Measurements from ENCODE around the gene KCNIP1.

DNA sequence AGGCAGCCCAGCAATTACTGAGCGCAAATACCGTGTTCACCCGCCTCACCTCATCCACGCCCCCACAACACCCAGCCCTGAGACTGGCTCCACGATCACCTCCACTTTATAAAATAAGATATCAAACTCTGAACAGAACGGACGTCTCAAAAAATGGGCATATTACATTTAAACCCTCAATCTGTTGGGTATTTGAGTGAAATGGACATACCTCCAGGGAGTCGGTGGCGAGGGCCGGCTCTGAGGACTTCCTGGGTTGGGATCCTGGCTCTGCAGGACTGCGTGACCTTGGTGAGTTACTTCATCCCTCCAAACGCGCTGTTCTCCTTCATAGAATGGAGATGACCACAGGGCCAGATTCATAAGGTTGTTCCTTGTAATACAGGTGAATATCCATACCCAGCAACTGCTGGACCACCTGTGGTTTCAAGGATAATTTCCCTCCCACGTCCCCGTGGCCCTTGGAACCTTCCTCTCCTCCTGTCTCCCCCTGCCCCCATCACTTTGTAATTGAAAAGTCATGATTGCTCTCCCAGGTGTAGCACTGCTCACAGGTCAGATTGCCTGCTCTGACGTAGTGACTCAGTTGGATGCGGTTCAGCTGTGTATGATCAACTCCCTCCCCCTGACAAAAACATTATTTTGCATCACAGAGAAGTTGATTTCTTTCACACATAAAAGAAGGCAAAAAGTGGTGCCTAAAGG lies 135.6 kb downstream of the KCNIP1 start:
- no peak for TF ChIP-seq SIX5 (IDR thresholded peaks at IDR 0.05; ENCODE audit: low read depth, low read length)
- no peak for TF ChIP-seq CREB1 (IDR thresholded peaks at IDR 0.05)
- TF ChIP-seq POLR2A (IDR thresholded peaks at IDR 0.05; ENCODE audit: control extremely low read depth in 1 of 2, low read depth in 2 of 2, low read length in 2 of 2) = no peak
- TF ChIP-seq POLR2AphosphoS5 (IDR thresholded peaks at IDR 0.05; ENCODE audit: low read depth, low read length) = no peak
- TF ChIP-seq CHD2 (IDR thresholded peaks at IDR 0.05; ENCODE audit: low read length) = no peak
- TF ChIP-seq, protein P1, sequence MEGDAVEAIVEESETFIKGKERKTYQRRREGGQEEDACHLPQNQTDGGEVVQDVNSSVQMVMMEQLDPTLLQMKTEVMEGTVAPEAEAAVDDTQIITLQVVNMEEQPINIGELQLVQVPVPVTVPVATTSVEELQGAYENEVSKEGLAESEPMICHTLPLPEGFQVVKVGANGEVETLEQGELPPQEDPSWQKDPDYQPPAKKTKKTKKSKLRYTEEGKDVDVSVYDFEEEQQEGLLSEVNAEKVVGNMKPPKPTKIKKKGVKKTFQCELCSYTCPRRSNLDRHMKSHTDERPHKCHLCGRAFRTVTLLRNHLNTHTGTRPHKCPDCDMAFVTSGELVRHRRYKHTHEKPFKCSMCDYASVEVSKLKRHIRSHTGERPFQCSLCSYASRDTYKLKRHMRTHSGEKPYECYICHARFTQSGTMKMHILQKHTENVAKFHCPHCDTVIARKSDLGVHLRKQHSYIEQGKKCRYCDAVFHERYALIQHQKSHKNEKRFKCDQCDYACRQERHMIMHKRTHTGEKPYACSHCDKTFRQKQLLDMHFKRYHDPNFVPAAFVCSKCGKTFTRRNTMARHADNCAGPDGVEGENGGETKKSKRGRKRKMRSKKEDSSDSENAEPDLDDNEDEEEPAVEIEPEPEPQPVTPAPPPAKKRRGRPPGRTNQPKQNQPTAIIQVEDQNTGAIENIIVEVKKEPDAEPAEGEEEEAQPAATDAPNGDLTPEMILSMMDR (IDR thresholded peaks at IDR 0.05; ENCODE audit: control extremely low read depth in 1 of 3, insufficient read depth in 1 of 3, low read depth in 1 of 3, low read length in 3 of 3) = no peak
- TF ChIP-seq ZNF274 (IDR thresholded peaks at IDR 0.05; ENCODE audit: borderline replicate concordance, extremely low read depth, low read length) = no peak
- no peak for TF ChIP-seq MAFK (IDR thresholded peaks at IDR 0.05; ENCODE audit: low read depth, low read length)
- TF ChIP-seq SP4 (IDR thresholded peaks at IDR 0.05; ENCODE audit: low read length) = no peak
- no peak for TF ChIP-seq FOSL1 (IDR thresholded peaks at IDR 0.05; ENCODE audit: insufficient read depth, low read depth, low read length)
- no peak for TF ChIP-seq HDAC2 (IDR thresholded peaks at IDR 0.05; ENCODE audit: borderline replicate concordance in 1 of 2, low read depth in 2 of 2, low read length in 2 of 2)
- TF ChIP-seq EZH2 (IDR thresholded peaks at IDR 0.05; ENCODE audit: low read depth, low read length, severe bottlenecking) = no peak
- TF ChIP-seq RBBP5 (IDR thresholded peaks at IDR 0.05; ENCODE audit: borderline replicate concordance, low read depth, low read length) = no peak

Data from H1 (cell line).